K562 (cell line): Measurements from ENCODE around the gene BCL2A1. TPM values are rescaled to one million over a fixed set of nuclear protein-coding genes. Genes with fewer than 3 reads are reported as not detected.

Experiments used
- ATAC-seq: fragments of 200-7000 bp; cut with Tn5 transposase; 3 replicates; pipeline ENCODE4 v1.9.1; 2020; ENCODE audit warnings: moderate library complexity
- BruUV-seq: library from RNA; stranded (reverse); fragments of 400-500 nt; replicated peaks from 2 replicates; lab custom pipeline; 2021; lab: Mats Ljungman, UMichigan
- CTCF ChIA-PET: fragments of 300-600 bp; formaldehyde crosslinking; extraction: SDS; loops from one replicate; lab custom pipeline; 2021; ENCODE audit warnings: low intra/inter-chr PET ratio; lab: Yijun Ruan, JAX
- POLR2A ChIA-PET: fragments of 300-600, 350-650 bp; sonication (Branson Sonifier 250); formaldehyde crosslinking; extraction: SDS; loops from one replicate; lab custom pipeline; 2021; ENCODE audit warnings: antibody characterized with exemption, inconsistent platforms; lab: Yijun Ruan, JAX
- DNase-seq, 4 experiments: peaks; one replicate each; pipeline versions ENCODE4 v3.0.0 to v3.0.0-alpha.2; 2011 to 2018; ENCODE audit warnings: low spot score in 3 of 4, mixed read lengths in 3 of 4; ENCODE audit errors: extremely low read depth in 1 of 4
- FAIRE-seq: peaks from 2 replicates; lab custom pipeline; 2011; peaks lifted over from hg19 to GRCh38; lab: Jason Lieb, UNC
- H2AFZ ChIP-seq: 2 replicates; pipeline ENCODE4 v1.6.0; 2011; ENCODE audit warnings: low read depth, low read length, control low read depth, inconsistent platforms
- H3K27ac ChIP-seq: fragments of 200-600 bp; 3 replicates; pipeline ENCODE4 v1.8.0; 2011; ENCODE audit warnings: low read depth, mild to moderate bottlenecking, control low read depth, inconsistent platforms, low read length, moderate library complexity, mixed read lengths; ENCODE audit errors: extremely low read depth
- H3K27me3 ChIP-seq, 2 experiments: fragments of 300-600 bp in 1 of 2; 2 replicates in 1 of 2; 3 replicates in 1 of 2; pipeline versions ENCODE4 v1.6.0 to v1.8.0; 2011; ENCODE audit warnings: inconsistent platforms in 2 of 2, low read length in 2 of 2, mild to moderate bottlenecking in 1 of 2, mixed read lengths in 1 of 2, moderate library complexity in 1 of 2; ENCODE audit not compliant: control insufficient read depth in 2 of 2, insufficient read depth in 2 of 2
- H3K36me3 ChIP-seq: fragments of 300-600 bp; 3 replicates; pipeline ENCODE4 v1.8.0; 2011; ENCODE audit warnings: mild to moderate bottlenecking, low read length, inconsistent platforms; ENCODE audit not compliant: control insufficient read depth, insufficient read depth
- H3K4me1 ChIP-seq, 2 experiments: fragments of 200-600 bp in 1 of 2; replicated peaks in 1 of 2; 2 replicates in 1 of 2; 3 replicates in 1 of 2; pipeline versions ENCODE4 v1.5.1 to v1.8.0; 2011; ENCODE audit warnings: inconsistent platforms in 2 of 2, low read length in 2 of 2, mild to moderate bottlenecking in 1 of 2, mixed read lengths in 1 of 2, moderate library complexity in 1 of 2; ENCODE audit not compliant: control insufficient read depth in 2 of 2, insufficient read depth in 2 of 2
- H3K4me2 ChIP-seq: 2 replicates; pipeline ENCODE4 v1.6.1; 2011; ENCODE audit warnings: low read length, control low read depth, inconsistent platforms, mixed read lengths; ENCODE audit not compliant: insufficient read depth
- H3K4me3 ChIP-seq: fragments of 200-600 bp; sonication (generic), shearing (Covaris generic); 2 replicates; pipeline ENCODE4 v1.5.1; 2016; ENCODE audit warnings: control low read depth, inconsistent platforms
- H3K79me2 ChIP-seq: fragments of 200-600 bp; 3 replicates; pipeline ENCODE4 v1.8.0; 2011; ENCODE audit warnings: low read length, inconsistent platforms; ENCODE audit not compliant: control insufficient read depth, insufficient read depth
- H3K9ac ChIP-seq, 2 experiments: 2 replicates each; pipeline versions ENCODE4 v1.6.0 to v1.6.1; 2011; ENCODE audit warnings: low read depth in 2 of 2, low read length in 2 of 2, control low read depth in 1 of 2, inconsistent platforms in 1 of 2, mild to moderate bottlenecking in 1 of 2, mixed read lengths in 1 of 2; ENCODE audit not compliant: insufficient read depth in 1 of 2
- H3K9me1 ChIP-seq: one replicate; pipeline ENCODE4 v1.6.0; 2011; ENCODE audit warnings: inconsistent platforms, mild to moderate bottlenecking, low read length, moderate library complexity; ENCODE audit not compliant: control insufficient read depth, insufficient read depth
- H3K9me3 ChIP-seq: replicated peaks from 2 replicates; pipeline ENCODE4 v1.5.1; 2011; ENCODE audit warnings: low read depth, low read length, inconsistent platforms; ENCODE audit not compliant: control insufficient read depth, insufficient read depth
- H4K20me1 ChIP-seq: replicated peaks from 2 replicates; pipeline ENCODE4 v1.6.1; 2011; ENCODE audit warnings: low read length, inconsistent platforms, mixed read lengths; ENCODE audit not compliant: control insufficient read depth, insufficient read depth
- CHCHD3 ChIP-seq: fragments of 250-450 bp; sonication (Bioruptor Pico); IDR thresholded peaks from 2 replicates; pipeline ENCODE4 v2.1.2; 2022; ENCODE audit warnings: mild to moderate bottlenecking
- HIVEP1 ChIP-seq: fragments of 250-450 bp; sonication (Bioruptor Pico); IDR thresholded peaks from 2 replicates; pipeline ENCODE4 v1.4.0; 2020; ENCODE audit warnings: mild to moderate bottlenecking
- MEIS2 ChIP-seq: fragments of 450-650 bp; IDR thresholded peaks from 2 replicates; pipeline ENCODE4 v1.6.1; 2014; ENCODE audit warnings: mild to moderate bottlenecking; ENCODE audit not compliant: partially characterized antibody
- NEUROD1 ChIP-seq: fragments of 150-350 bp; IDR thresholded peaks from 2 replicates; pipeline ENCODE4 v1.6.1; 2014; ENCODE audit warnings: borderline replicate concordance, low read length, low read depth; ENCODE audit not compliant: partially characterized antibody
- NR2C1 ChIP-seq, 2 experiments: fragments of 450-650 bp; IDR thresholded peaks; 2 replicates each; pipeline ENCODE4 v1.6.1; 2017; ENCODE audit warnings: mild to moderate bottlenecking in 2 of 2, antibody characterized with exemption in 1 of 2, inconsistent platforms in 1 of 2, missing compliant biosample characterization in 1 of 2, missing genetic modification characterization in 1 of 2
- POLR2B ChIP-seq: fragments of 450-650 bp; IDR thresholded peaks from 2 replicates; pipeline ENCODE4 v1.6.1; 2018; ENCODE audit warnings: low read depth; ENCODE audit not compliant: partially characterized antibody
- PRPF4 ChIP-seq: fragments of 200-400 bp; formaldehyde crosslinking; IDR thresholded peaks from one replicate; pipeline ENCODE4 v1.6.1; 2017; ENCODE audit warnings: low read length, low read depth, mild to moderate bottlenecking; ENCODE audit not compliant: insufficient read depth, poor library complexity, severe bottlenecking
- SPI1 ChIP-seq: IDR thresholded peaks from 2 replicates; pipeline ENCODE4 v1.6.1; 2011; ENCODE audit warnings: low read depth, low read length, control low read depth, borderline replicate concordance
- XRCC3 ChIP-seq: fragments of 450-650 bp; IDR thresholded peaks from 2 replicates; pipeline ENCODE4 v1.6.1; 2017; ENCODE audit warnings: mild to moderate bottlenecking, moderate library complexity
- ZNF592 ChIP-seq: fragments of 450-650 bp; IDR thresholded peaks from 2 replicates; pipeline ENCODE4 v1.6.1; 2017; ENCODE audit warnings: antibody characterized with exemption, mild to moderate bottlenecking
- WGBS: fragments of 100-300 bp; shearing (Covaris generic); methylation state at CpG from one replicate; pipeline ENCODE4 v1.1.6; 2016; ENCODE audit warnings: low coverage, mixed read lengths; ENCODE audit not compliant: insufficient coverage; ENCODE audit errors: missing lambda C conversion rate; 5-methylcytosine and 5-hydroxymethylcytosine counted together
- in situ Hi-C: fragments of 300-500 bp; cut with MboI; formaldehyde crosslinking; loops from 4 replicates; pipeline ENCODE4 v1.15.0; 2018; ENCODE audit warnings: inconsistent platforms, mixed read lengths
- intact Hi-C: fragments of 100-400 bp; cut with micrococcal nuclease; formaldehyde crosslinking; loops from 2 replicates; pipeline ENCODE4 v1.14.2; 2022
- polyA plus RNA-seq, 8 experiments: library from polyadenylated mRNA; depleted of rRNA in 4 of 8; stranded (reverse) in 5 of 8; unstranded in 3 of 8; fragments of >200 nt; fragmentation: Nextera tagmentation in 2 of 8; fragmentation: Illumina TruSeq in 1 of 8; extraction: Ambion mirVana in 2 of 8; extraction: Trizol in 1 of 8; gene quantifications; 2 replicates each; pipeline versions ENCODE4 v1.2.1 to v1.2.3, GENCODE V29; 2011 to 2014; ENCODE audit warnings: inconsistent platforms in 1 of 8, missing spikeins in 1 of 8
- total RNA-seq, 7 experiments: library from RNA; depleted of rRNA in 6 of 7; stranded (reverse); fragments of >200 nt in 6 of 7; fragmentation: Illumina TruSeq in 2 of 7; extraction: Trizol in 2 of 7; gene quantifications; 2 replicates each; pipeline versions ENCODE4 v1.2.1 to v1.2.3, GENCODE V29; 2011 to 2021; ENCODE audit warnings: low replicate concordance in 1 of 7

BCL2A1 gene
- total and polyA plus RNA-seq, 9 of the 15 experiments (the other 6 are each of a cell fraction or from before 2014, with no cell fraction given), result 0.11 to 1.2 (median 0.25) TPM; not detected in 4

DNA sequence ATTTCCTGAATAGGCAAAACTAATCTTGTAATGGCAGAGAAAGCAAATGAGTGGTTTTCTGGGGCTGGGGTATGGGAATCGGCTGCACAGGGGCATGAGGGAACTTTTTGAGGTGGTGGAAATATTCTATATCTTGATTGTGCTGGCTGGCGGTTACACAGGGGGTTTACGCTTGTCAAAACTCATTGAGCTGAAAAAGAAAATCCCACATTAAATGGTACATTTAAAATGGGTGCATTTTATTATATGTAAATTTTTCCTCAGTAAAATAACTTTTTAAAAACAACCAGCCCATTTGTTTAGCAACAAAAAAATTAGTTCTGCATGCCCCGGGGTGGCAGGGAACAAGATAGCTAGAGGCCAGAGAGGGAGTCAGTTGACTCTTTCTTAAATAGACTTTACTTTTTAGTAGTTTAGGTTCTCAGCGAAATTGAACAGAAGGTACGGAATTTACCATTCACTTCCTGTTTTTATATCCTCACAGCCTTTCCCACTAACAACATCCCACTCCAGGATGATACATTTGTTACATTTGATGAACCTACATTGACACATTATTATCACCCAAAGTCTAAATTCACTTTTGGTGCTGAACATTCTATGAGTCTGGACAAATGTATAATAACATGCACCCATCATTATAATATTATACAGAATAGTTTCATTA lies 41.2 kb upstream of the BCL2A1 start:
- 35% methylated on average over 6 of the region's 6 CpGs for WGBS
- ChIA-PET CTCF (no interaction called here), POLR2A (interaction anchor here (0.6 kb wide), 1 partner anchor 1210 kb away, joined by 3 read pairs; no protein-coding TSS in a partner anchor)
- in situ Hi-C loops, result no loop called here
- DNase-seq (no peak), FAIRE-seq (no peak)
- Histone ChIP-seq H3K36me3 (no peaks in the 10 kb centered on the region), H4K20me1 (no peaks in the 10 kb centered on the region), H3K9ac (no peak overlapping the region), H3K27ac (no peak overlapping the region), H3K27me3 (no peaks in the 10 kb centered on the region), H3K4me2 (no peak overlapping the region), H2AFZ (peak overlapping the region; percentile 41; the same call in 1 of the 2 replicates), H3K9me1 (no peaks in the 10 kb centered on the region), H3K79me2 (no peaks in the 10 kb centered on the region)
- no TSS peak for BruUV-seq
- TF ChIP-seq CHCHD3 (CRISPR knock-in tag), result no peak
- peak; percentile 75 for TF ChIP-seq SPI1
- TF ChIP-seq, all 486 proteins: peak for 1
- Histone ChIP-seq H3K4me3 (no peak overlapping the region), H3K9me3 (no peaks in the 10 kb centered on the region), H3K4me1 (peaks cover 0 to 6% of the 10 kb centered on the region in 2 experiments; a peak in 1 of 5 replicates)
- no peak for ATAC-seq
- intact Hi-C loops, result no loop called here

- ChIA-PET CTCF (no interaction called here), POLR2A (no interaction called here)
- no peak overlapping the region for H3K27ac ChIP-seq
- ATAC-seq (no peak), DNase-seq (no peak), FAIRE-seq (no peak)
- no peaks in the 10 kb centered on the region for H4K20me1 ChIP-seq
- H3K79me2 ChIP-seq, result no peaks in the 10 kb centered on the region
- no peak overlapping the region for H3K4me3 ChIP-seq
- no TSS peak for BruUV-seq
- H3K9me3 ChIP-seq, result no peaks in the 10 kb centered on the region
- no peak overlapping the region; the same call in 1 of the 2 replicates for H2AFZ ChIP-seq
- H3K36me3 ChIP-seq, result no peaks in the 10 kb centered on the region
- H3K27me3 ChIP-seq, result no peaks in the 10 kb centered on the region
- peaks cover 0 to 5% of the 10 kb centered on the region in 2 experiments; a peak in 1 of 5 replicates for H3K4me1 ChIP-seq
- WGBS, result 28% methylated on average over 3 of the region's 3 CpGs
- intact Hi-C loops, result no loop called here
- H3K9me1 ChIP-seq, result no peaks in the 10 kb centered on the region
- TF ChIP-seq HIVEP1 (CRISPR knock-in tag) (no peak), PRPF4 (no peak), NEUROD1 (no peak), NR2C1 (IDR thresholded peaks at IDR 0.05) (no peak), NR2C1 (tag; IDR thresholded peaks at IDR 0.05) (no peak), POLR2B (no peak), MEIS2 (no peak), ZNF592 (no peak), CHCHD3 (CRISPR knock-in tag) (no peak), XRCC3 (no peak)
- H3K9ac ChIP-seq, result no peak overlapping the region
- in situ Hi-C loops, result no loop called here
- no peak overlapping the region for H3K4me2 ChIP-seq
These were observed 40.6 kb upstream of the BCL2A1 start for GRCh38 chr15:80011596-80011995.
